ENCODE results near the gene FOSL1. TPM values are rescaled to one million over a fixed set of nuclear protein-coding genes. Genes with fewer than 3 reads are reported as not detected.
A peak's percentile ranks its signal among the peaks of the same experiment; 100 is the strongest.

FOSL1 gene
- total and polyA plus RNA-seq, 2 of the 13 experiments (the other 11 are each of a cell fraction or from before 2014, with no cell fraction given), result 4.0 to 4.1 TPM

- TF ChIP-seq PREB (CRISPR knock-in tag; IDR thresholded peaks at IDR 0.05) (no peak), PATZ1 (CRISPR knock-in tag; IDR thresholded peaks at IDR 0.05) (peak; percentile 88), ZBTB38 (CRISPR knock-in tag; IDR thresholded peaks at IDR 0.05) (no peak), FOXM1 (CRISPR knock-in tag; IDR thresholded peaks at IDR 0.05) (no peak), ZNF570 (CRISPR knock-in tag; IDR thresholded peaks at IDR 0.05; ENCODE audit: borderline replicate concordance) (no peak), CEBPG (CRISPR knock-in tag; IDR thresholded peaks at IDR 0.05) (no peak; the same call in 1 of the 2 replicates), ZIK1 (CRISPR knock-in tag; IDR thresholded peaks at IDR 0.05; ENCODE audit: borderline replicate concordance, low read depth) (no peak), KMT2A (CRISPR knock-in tag; IDR thresholded peaks at IDR 0.05) (no peak), HMG20B (CRISPR knock-in tag; conservative IDR thresholded peaks at IDR 0.05) (no peak), YY1 (IDR thresholded peaks at IDR 0.05; ENCODE audit: insufficient read depth, insufficient replicate concordance, low read depth, low read length) (peak; percentile 49), ZNF44 (CRISPR knock-in tag; IDR thresholded peaks at IDR 0.05) (no peak), SIX4 (CRISPR knock-in tag; IDR thresholded peaks at IDR 0.05) (no peak), RFX3 (CRISPR knock-in tag; IDR thresholded peaks at IDR 0.05) (no peak), HMGXB3 (CRISPR knock-in tag; IDR thresholded peaks at IDR 0.05; ENCODE audit: borderline replicate concordance) (no peak), ZNF18 (CRISPR knock-in tag; IDR thresholded peaks at IDR 0.05; ENCODE audit: insufficient replicate concordance) (no peak), NFATC3 (CRISPR knock-in tag; IDR thresholded peaks at IDR 0.05) (no peak), BCLAF1 (IDR thresholded peaks at IDR 0.05) (no peak), ZNF235 (CRISPR knock-in tag; IDR thresholded peaks at IDR 0.05; ENCODE audit: borderline replicate concordance) (no peak)
Observed at GRCh38 chr11:65884716-65885092, 15.5 kb downstream of the FOSL1 start (continued).
